Stimulated activated CD8-positive, alpha-beta memory T cell treated with anti-CD3 and anti-CD28 coated beads, Interleukin-15, amount 100 ng/mL, for 24 hours (primary cell): Measurements from ENCODE around the gene VSIG10L2.
"Not testable (repeated sequence)": the region's sequence is repeated elsewhere in the genome, so short reads cannot be mapped to it uniquely, and the experiment has no call there.

Experiments used
- DNase-seq: peaks from one replicate; pipeline ENCODE4 v3.0.0-alpha.2; 2020; ENCODE audit warnings: low read depth

The VSIG10L2 gene

DNA sequence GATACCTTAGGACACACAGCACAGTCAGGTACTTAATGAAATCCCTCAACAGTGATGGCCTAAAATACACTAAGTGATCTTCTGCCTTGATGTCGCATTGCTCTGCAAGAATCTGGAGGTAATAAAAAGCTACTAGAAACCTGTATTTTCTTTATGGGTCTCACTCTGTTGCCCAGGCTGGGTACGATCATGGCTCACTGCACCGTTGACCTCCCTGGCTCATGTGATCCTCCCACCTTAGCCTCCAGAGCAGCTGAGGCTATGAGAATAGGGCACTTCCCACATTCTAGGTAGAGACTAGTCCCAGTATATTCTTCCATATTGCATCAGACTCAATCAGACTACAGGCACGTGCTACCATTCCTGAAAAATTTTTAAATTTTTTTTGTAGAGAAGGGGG is 21.7 kb downstream of the VSIG10L2 start:
- DNase-seq, result no peak

DNA sequence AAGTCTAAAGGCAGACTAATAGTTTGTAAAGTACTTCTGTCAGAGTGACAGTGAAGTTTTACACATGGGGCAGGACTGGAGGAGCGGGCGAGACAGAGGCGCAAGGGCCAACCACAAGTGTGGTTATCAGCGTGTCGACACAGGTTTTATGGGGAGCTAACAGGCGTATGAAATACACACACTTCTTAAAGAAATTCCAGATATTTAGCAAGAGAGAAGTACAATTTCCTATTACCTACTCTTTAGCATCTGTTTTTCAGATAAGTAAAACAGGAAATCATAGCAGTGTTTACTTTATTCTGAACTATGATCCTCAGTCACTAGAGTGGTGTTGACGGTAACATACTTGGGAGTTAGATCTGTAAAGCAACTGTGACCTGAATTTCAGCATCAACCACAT is 22.5 kb downstream of the VSIG10L2 start:
- no peak for DNase-seq

DNA sequence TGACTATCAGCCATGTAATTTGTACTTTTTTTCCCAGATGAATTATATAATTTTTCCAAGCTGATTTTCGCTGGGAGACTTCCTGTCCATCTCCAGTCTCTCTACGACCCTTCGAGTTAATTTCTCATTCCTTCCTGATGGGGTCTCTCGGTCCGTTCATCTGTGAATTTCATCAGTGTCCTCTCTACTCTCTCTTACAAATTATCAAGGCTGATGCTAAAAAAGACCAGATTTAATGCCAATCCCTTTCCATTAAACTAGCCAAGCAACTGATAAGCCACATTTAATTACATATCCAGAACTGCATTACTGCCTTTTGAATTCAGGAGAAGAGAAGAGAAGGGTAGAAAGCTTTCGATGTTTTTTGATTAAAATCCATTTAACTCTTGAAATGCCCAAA is 25.8 kb downstream of the VSIG10L2 start:
- DNase-seq, result no peak

DNA sequence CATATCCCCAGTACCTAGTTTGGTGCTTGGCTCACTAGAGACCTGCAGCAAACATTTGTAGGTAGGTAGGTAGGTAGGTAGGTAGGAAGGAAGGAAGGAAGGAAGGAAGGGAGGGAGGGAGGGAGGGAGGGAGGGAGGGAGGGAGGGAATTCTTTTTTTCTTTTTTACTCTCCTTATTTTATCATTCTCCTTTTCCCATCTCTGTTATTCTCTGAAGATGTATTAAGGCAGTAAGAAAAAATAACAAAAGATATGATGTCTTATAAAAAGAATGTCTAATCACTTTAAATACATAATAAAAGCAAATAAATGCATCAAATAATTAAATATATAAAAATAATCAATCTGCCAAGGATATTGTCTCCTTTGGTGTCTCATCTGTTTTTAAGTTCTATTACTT is 28.4 kb downstream of the VSIG10L2 start:
- DNase-seq, result no peak

DNA sequence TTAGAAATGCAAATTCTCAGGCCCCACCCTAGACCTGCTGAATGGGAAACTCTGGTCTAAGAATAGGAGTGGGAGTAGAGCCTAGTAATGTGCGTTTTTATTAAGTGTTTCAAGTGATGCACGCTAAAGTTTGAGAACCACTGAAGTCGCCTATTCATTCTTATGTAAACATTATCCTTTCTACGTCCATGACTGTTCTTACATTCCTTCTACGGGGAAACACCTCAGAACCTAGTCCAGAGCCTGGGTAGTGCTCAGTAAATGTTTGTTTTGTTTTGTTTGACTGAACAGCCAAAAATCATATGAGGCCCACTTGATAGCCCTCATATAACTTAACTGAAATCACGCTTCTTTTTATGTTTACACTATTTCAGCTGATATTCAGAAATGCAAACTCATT is 29.8 kb downstream of the VSIG10L2 start:
- DNase-seq, result no peak

DNA sequence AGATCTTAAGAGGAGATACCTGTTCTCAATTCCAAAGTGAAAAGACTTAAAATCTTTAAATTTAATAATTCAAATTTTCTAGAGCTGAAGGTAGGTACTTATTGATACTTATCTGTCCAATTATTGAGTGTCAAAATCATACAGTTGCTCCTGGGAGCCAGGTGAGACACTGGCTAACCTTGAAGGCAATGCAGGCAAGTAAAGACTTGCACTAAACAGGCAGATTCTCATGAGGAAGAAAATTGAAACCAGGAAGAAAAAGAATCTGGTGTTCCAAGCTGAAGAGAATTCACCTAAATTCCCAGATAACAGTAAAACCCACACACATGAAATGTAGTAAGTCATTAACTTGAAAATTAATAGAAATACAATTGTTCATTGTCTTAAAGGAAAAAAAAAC is 30.3 kb downstream of the VSIG10L2 start:
- no peak for DNase-seq

DNA sequence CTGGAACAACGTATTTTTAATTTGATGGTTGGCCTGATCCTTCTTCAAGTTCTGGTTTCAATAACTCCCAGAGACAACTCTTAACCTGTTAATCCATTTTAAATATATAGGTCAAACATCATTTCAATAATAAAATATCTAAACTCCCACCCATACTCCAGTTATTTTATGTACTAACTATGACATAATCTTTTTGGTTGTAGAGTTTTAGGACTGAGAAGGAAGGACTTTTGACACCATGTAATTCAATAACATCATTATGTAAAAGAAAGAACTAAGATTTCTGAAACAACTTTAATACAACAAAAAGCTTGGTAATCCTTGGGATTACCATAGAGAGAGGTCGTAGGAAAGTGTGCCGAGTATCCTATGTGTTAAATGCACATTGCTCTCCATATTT is 31.5 kb downstream of the VSIG10L2 start:
- no peak for DNase-seq

DNA sequence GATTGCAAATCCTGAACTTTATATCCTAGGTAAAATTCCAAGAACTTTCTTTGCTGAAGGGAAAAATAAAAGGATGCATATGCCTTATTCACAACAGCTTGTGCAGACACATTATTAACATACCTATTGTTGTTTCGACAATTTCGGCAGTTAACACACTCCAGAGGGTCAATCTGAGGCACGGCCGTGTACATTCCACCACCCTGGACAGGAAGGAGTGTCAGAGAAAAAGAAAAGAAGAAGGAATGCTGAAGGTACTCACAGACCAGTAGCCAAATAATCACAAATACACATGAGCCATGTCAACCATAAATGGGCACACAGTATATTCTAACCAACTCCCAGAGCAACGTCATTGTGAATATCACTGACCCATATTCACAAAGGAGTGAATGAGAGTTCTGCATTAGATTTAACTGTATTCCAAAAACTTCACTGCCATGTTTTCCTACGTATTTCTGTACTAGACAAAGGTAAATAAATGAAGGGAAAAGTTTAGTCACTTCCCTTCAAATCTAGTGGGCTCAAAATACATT is 32.4 kb downstream of the VSIG10L2 start:
- no peak for DNase-seq

DNA sequence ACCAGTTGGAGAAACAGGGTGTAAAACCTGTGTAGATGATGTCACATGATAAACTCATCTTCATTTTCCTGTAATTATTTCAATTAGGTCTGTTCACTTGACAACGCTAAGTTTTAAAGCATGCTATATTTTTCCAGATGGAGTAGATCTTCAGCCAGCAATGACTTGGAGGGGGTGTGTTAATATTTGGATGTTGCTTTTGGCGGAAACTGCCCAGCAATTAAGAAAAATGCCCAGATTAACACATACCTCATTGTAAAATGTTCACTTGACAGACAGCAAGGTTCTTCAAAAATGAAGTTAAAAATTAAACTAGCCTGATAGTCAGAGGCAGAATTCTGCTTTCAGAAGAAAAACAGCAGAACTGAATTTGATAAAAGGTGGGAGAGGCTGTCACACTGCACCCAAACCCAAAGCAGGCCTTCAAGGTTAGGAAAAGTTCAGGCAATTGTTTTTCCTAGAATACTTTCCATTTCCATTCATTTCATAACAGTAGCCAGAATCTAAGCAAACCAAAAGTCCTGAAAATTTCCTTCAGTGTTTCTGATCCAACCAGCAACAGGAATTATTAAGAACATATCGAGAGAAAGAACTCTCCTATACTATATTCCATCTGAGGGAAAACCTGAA is 33.0 kb downstream of the VSIG10L2 start:
- DNase-seq, result no peak

DNA sequence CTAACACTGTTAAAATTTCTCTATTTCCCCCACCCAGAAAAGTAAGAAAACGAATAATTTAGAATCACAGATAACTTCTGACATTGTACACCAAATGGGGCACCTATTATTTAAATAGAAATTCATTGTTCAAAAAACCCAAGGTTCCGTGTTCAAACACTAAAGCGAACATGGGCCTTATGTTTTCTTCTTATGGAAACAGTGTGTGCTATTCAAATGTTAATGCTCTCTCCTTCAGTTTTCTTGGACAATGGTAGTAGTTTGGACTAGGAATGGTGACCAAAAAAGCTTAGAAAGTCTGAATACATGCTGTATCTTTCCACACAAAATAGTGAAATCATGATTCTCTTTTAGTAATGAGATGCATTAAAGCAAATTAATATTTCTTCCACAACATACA is 33.7 kb downstream of the VSIG10L2 start:
- no peak for DNase-seq

DNA sequence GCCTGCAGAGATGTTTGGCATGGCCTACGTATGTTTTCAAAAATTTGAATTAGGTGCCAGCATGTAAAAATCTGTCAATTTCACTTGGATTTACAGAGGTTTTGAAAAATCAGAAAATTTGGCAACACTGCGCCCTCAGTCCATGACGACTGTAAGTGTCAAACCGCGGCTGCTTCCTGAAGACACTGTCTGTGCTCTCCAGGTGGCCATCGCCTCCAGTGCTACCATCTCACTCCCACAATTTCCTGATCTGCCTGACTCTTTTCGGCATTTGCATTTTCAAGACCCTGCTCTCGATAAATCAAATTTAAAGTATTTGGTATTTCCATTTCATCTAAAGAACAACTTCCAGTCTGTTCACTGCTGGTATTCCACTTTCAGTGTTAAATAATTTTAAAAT is 34.6 kb downstream of the VSIG10L2 start:
- no peak for DNase-seq

DNA sequence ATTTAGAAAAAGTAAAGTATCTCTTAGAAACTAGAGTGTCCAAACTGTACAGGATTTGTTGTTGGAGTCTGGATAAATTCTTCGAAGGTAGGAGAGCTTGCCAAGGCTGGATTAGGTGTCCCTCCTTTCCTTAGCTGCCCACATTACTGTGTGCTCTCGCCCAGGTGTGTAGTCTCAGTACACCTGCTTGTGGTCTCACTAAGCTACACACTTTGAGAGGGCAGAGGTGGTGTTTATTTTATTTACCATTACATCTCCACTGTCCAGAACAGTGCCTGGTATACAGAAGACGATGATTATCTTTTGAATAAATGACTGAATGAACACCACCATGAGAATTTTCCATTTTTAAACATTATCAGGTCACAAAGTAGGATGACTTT is 36.5 kb downstream of the VSIG10L2 start:
- DNase-seq, result no peak

DNA sequence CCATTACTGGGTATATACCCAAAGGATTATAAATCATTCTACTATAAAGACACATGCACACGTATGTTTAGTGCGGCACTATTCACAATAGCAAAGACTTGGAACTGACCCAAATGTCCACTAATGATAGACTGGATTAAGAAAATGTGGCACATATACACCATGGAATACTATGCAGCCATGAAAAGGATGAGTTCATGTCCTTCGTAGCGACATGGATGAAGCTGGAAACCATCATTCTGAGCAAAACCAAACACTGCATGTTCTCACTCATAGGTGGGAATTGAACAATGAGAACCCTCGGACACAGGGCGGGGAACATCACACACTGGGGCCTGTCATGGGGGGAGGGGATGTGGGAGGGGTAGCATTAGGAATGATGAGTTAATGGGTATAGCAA is 40.1 kb downstream of the VSIG10L2 start:
- DNase-seq, result not testable (repeated sequence)

DNA sequence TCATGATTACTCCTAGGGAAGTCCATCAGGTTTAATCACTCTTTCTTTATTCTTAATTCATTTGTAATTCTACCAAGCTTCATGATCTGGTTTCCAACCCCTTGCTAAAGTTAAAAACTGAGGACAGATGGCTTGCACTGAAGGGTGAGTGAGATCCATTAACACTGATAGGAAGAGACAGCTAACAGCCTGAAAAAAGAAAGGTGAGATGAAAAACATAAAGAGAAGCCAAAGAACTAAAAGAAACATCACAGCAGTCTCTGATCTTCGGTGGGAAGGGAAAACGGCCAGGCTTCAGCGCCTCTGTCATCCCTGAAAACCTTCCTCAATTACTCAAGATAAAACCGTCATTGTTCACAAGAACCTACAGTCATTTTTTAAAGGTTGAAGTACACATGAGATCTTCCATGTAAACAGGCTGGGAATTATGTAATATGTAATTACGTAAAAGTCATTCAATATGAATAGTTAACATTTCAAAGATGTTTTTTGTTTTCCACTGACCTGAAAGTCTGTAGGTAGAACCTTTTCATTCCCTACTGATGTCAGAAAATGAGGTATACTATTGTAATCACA is 41.3 kb downstream of the VSIG10L2 start:
- DNase-seq, result no peak

DNA sequence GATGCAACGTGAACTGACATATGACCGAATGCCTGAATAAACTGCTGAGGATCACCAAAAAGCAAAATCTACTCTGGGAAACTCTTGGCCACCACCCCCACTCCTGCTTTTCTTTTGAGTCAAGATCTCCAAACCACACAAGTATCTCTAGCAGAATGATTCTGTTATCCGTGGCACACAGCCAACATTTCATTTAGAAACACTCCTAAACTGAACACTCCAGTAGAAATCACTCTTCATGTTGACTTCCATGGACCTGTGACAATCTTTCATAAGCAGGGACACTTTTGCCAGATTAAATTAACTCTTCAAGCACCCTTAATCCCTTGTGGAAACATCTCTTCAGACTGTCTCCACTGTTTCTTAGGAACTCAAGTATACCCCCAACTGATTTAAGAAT is 44.4 kb downstream of the VSIG10L2 start:
- DNase-seq, result no peak

DNA sequence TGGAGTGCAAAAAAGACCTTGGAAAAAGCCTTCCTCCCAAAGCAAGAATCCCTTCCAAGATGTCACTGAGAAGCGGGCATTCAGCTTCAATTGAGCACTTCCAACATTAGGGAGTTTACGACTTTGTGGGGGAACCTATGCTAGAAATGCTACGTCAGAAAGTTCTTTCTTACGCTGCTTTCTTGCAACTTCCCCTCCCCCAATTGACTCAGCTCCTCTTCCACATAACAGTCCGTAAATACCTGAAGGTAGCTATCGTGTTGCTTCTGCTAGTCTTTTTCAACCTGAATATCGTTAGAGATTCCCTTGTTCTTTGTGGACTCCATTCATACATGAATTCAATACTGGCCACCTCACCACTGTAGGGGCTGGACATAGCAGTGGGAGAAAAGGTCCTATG is 47.0 kb downstream of the VSIG10L2 start:
- DNase-seq, result no peak

DNA sequence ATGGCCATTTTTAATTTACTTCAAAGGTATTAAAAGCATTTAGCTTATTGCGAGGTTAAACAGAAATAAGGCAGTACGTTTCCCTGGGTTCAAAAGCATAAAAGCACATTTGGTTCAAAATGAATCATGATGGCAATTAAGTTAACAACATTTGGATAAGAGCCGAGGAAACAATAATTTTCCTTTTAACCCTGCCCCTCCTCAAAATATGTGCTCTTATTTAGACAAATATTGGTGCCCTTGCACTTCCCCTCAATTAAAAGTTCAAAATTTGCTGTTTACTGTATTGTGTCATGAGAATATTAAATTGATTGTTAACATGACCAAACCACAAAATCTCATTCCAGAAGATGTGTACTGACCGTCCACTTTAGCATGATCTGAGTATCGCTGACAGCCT is 48.7 kb downstream of the VSIG10L2 start:
- DNase-seq, result no peak

DNA sequence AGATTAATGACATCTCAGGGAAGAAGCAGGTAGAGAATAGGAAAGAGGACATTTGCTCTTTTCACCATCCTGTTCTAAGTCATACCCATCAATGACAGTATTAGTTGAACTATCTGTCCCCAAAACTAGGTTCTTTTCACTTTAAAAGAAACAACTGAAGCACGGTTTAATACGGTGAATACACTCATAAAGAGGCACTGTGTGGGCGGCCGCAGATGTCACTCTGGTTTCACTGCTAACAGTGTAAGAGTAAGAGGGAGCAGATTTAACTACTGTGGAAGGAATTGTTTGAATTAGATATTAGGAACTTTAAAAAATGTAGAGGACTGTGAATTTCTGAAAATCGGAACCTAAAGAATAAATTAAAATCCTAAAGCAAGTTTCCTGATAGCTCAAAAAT is 49.5 kb downstream of the VSIG10L2 start:
- DNase-seq, result no peak

DNA sequence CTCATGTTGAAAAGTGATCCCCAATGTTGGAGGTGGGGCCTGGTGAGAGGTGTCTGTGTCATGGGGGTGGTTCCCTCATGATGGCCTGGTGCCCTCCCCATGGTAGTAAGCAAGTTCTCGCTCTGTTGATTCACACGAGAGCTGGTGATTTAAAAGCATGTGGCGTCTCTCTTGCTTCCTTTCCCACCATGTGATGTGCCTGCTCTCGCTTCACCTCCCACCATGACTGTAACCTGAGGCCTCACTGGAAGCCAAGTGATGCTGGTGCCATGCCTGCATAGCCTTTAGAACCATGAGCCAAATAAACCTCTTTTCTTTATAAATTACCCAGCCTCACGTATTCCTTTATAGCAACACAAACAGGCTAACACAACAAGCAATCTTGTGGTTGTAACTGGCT is 52.4 kb downstream of the VSIG10L2 start:
- DNase-seq, result no peak

DNA sequence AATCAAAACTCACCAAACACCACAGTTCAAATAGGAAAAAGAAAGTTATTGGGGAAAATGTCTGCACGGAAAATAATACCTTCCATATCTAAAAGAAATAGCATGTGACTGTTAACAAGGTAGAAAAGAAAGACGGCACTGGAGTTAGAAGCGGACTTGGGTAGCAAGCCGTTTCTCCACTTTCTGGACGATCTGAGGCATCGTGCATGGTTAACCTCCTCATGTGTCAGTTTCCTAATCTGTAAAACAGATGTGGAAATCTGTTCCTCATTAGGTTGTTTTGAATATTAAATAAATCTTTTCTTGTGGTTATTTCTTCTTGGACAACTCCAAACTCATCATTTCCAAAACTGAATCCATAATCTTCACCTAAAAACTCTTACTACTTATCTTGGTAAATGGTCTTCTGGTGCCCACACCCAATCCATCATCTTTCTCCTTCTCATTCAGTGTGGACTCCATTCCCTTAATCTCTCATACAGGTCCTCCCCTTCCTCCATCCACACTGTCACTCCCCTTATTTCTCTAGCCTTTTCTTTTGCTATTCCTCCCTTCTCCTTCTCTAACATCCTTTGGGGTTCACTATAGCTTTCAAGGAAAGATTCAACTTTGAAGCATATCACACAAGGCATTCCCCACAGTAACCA is 53.5 kb downstream of the VSIG10L2 start:
- DNase-seq, result no peak

DNA sequence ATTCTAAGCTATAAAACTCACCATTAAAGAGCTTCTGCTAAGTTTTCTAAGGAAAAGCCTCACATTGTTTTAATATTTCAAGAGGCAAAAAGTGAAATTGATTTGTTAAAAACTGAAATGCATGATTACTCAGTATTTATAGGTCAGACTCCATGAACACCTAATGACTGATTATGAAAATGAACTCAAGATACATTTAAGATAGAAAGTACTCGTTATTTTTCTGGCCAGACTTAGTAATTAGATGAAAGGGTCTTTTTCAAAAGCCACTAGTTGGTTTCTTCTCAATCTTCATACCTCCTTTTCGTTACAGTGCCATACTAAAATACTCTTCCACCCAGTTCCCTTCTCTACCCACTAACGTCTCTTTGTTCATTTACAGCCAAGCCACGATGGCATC is 56.3 kb downstream of the VSIG10L2 start:
- DNase-seq, result no peak
